Ecto neural progenitor cell (in vitro differentiated cells): ENCODE results near the gene NDUFA9.

Experiments
- DNase-seq: peaks from one replicate; pipeline ENCODE4 v3.0.0-alpha.2; 2018; ENCODE audit warnings: low spot score

NDUFA9 gene

GRCh38 chr12:4648501-4649357 is at the start of gene NDUFA9, which contains the start of gene AKAP3:
Gene NDUFA9, plus strand, starts transcription at chr12:4649114. Its CDS starts 13 bp downstream, at chr12:4649127.
Gene AKAP3, minus strand, starts transcription at chr12:4649051. Its CDS starts 10,855 bp downstream, at chr12:4638196.
- peak; percentile 94 for DNase-seq

- no peak for DNase-seq
These were observed 45.5 kb upstream of the NDUFA9 start for GRCh38 chr12:4603421-4603820.

- no peak for DNase-seq
These were observed 45.0 kb upstream of the NDUFA9 start for GRCh38 chr12:4603946-4604345.

- peak; percentile 84 for DNase-seq
These were observed 44.2 kb upstream of the NDUFA9 start for GRCh38 chr12:4604684-4605193.

GRCh38 chr12:4607056-4607455 is 41.9 kb upstream of the NDUFA9 start:
- no peak for DNase-seq

GRCh38 chr12:4609071-4609470 is 39.8 kb upstream of the NDUFA9 start:
- no peak for DNase-seq

GRCh38 chr12:4610481-4610880 is 38.4 kb upstream of the NDUFA9 start:
- DNase-seq: no peak

GRCh38 chr12:4615667-4616066 is 33.2 kb upstream of the NDUFA9 start:
- no peak for DNase-seq

- no peak for DNase-seq
These were observed 27.4 kb upstream of the NDUFA9 start for GRCh38 chr12:4621511-4621910.

GRCh38 chr12:4626543-4626942 is 22.4 kb upstream of the NDUFA9 start:
- no peak for DNase-seq

- DNase-seq: no peak
These were observed 20.5 kb upstream of the NDUFA9 start for GRCh38 chr12:4628406-4628805.

- no peak for DNase-seq
These were observed 18.7 kb upstream of the NDUFA9 start for GRCh38 chr12:4630262-4630661.

- DNase-seq: no peak
These were observed 5.2 kb upstream of the NDUFA9 start for GRCh38 chr12:4643747-4644146.

GRCh38 chr12:4645023-4645422 is 3.9 kb upstream of the NDUFA9 start:
- DNase-seq: no peak

GRCh38 chr12:4648104-4648500 is 812 bp upstream of the NDUFA9 start:
- no peak for DNase-seq

GRCh38 chr12:4649358-4649661 is 396 bp downstream of the NDUFA9 start:
- DNase-seq: no peak

- no peak for DNase-seq
These were observed 4.3 kb downstream of the NDUFA9 start for GRCh38 chr12:4653257-4653656.

- DNase-seq: no peak
These were observed 4.8 kb downstream of the NDUFA9 start for GRCh38 chr12:4653691-4654090.

- DNase-seq: no peak
These were observed 15.1 kb downstream of the NDUFA9 start for GRCh38 chr12:4663971-4664505.

- no peak for DNase-seq
These were observed 16.3 kb downstream of the NDUFA9 start for GRCh38 chr12:4665236-4665635.

- no peak for DNase-seq
These were observed 30.8 kb downstream of the NDUFA9 start for GRCh38 chr12:4679711-4680110.

- no peak for DNase-seq
These were observed 32.8 kb downstream of the NDUFA9 start for GRCh38 chr12:4681732-4682131.

- DNase-seq: no peak
These were observed 36.4 kb downstream of the NDUFA9 start for GRCh38 chr12:4685317-4685716.

- no peak for DNase-seq
These were observed 41.8 kb downstream of the NDUFA9 start for GRCh38 chr12:4690760-4691159.
